Mesendoderm (in vitro differentiated cells): ENCODE data around the gene MRPL36.
"Not testable (repeated sequence)": the region's sequence is repeated elsewhere in the genome, so short reads cannot be mapped to it uniquely, and the experiment has no call there.

Source experiments
- DNase-seq: peaks from one replicate; pipeline ENCODE4 v3.0.0; 2013
- H2AK5ac ChIP-seq: 2 replicates; pipeline ENCODE4 v1.6.1; 2013; ENCODE audit warnings: low read length, inconsistent platforms
- H2BK120ac ChIP-seq: 2 replicates; pipeline ENCODE4 v1.6.1; 2013; ENCODE audit warnings: low read depth, mild to moderate bottlenecking, low read length, moderate library complexity, mixed read lengths
- H2BK15ac ChIP-seq: replicated peaks from 2 replicates; pipeline ENCODE4 v1.6.1; 2013; ENCODE audit warnings: low read depth, mild to moderate bottlenecking, moderate library complexity
- H2BK5ac ChIP-seq: 2 replicates; pipeline ENCODE4 v1.6.1; 2013; ENCODE audit warnings: low read length, inconsistent platforms
- H3K18ac ChIP-seq: 2 replicates; pipeline ENCODE4 v1.6.1; 2013; ENCODE audit warnings: mild to moderate bottlenecking, low read length, mixed read lengths
- H3K23ac ChIP-seq: one replicate; pipeline ENCODE4 v1.6.1; 2013; ENCODE audit warnings: low read length
- H3K27ac ChIP-seq: 2 replicates; pipeline ENCODE4 v1.5.1; 2013; ENCODE audit warnings: low read depth, mild to moderate bottlenecking, inconsistent platforms, low read length, moderate library complexity
- H3K27me3 ChIP-seq: 2 replicates; pipeline ENCODE4 v1.6.1; 2013; ENCODE audit warnings: low read length, control low read depth, mild to moderate bottlenecking, inconsistent platforms; ENCODE audit not compliant: insufficient read depth, poor library complexity
- H3K36me3 ChIP-seq: 2 replicates; pipeline ENCODE4 v1.6.1; 2013; ENCODE audit warnings: low read length, inconsistent platforms; ENCODE audit not compliant: control insufficient read depth, insufficient read depth
- H3K4ac ChIP-seq: one replicate; pipeline ENCODE4 v1.6.1; 2013; ENCODE audit warnings: low read depth, mild to moderate bottlenecking, low read length, moderate library complexity
- H3K4me1 ChIP-seq: 2 replicates; pipeline ENCODE4 v1.6.1; 2013; ENCODE audit warnings: low read depth, low read length, inconsistent platforms; ENCODE audit not compliant: control insufficient read depth
- H3K4me2 ChIP-seq: 2 replicates; pipeline ENCODE4 v1.6.1; 2013; ENCODE audit warnings: low read length
- H3K4me3 ChIP-seq: 2 replicates; pipeline ENCODE4 v1.5.1; 2013; ENCODE audit warnings: mild to moderate bottlenecking, low read length
- H3K56ac ChIP-seq: one replicate; pipeline ENCODE4 v1.6.1; 2013; ENCODE audit warnings: low read length
- H3K79me1 ChIP-seq: 2 replicates; pipeline ENCODE4 v1.6.1; 2013; ENCODE audit warnings: low read length, inconsistent platforms
- H3K79me2 ChIP-seq: 2 replicates; pipeline ENCODE4 v1.6.1; 2013; ENCODE audit warnings: mild to moderate bottlenecking, low read length; ENCODE audit not compliant: control insufficient read depth, insufficient read depth
- H3K9ac ChIP-seq: 2 replicates; pipeline ENCODE4 v1.6.1; 2013; ENCODE audit warnings: low read length, inconsistent platforms
- H4K5ac ChIP-seq: one replicate; pipeline ENCODE4 v1.6.1; 2013; ENCODE audit warnings: low read length
- H4K8ac ChIP-seq: one replicate; pipeline ENCODE4 v1.6.1; 2013; ENCODE audit warnings: low read depth, mild to moderate bottlenecking, control low read depth, low read length, moderate library complexity
- whole genome bisulfite sequencing: extraction: QIAGEN DNeasy Blood & Tissue Kit; methylation state at CpG from one replicate; pipeline ENCODE4 v1.1.7; 2013; ENCODE audit warnings: low lambda C conversion rate, missing lambda C conversion rate; ENCODE audit not compliant: insufficient coverage; ENCODE audit errors: extremely low coverage; 5-methylcytosine and 5-hydroxymethylcytosine counted together

The MRPL36 gene

DNA sequence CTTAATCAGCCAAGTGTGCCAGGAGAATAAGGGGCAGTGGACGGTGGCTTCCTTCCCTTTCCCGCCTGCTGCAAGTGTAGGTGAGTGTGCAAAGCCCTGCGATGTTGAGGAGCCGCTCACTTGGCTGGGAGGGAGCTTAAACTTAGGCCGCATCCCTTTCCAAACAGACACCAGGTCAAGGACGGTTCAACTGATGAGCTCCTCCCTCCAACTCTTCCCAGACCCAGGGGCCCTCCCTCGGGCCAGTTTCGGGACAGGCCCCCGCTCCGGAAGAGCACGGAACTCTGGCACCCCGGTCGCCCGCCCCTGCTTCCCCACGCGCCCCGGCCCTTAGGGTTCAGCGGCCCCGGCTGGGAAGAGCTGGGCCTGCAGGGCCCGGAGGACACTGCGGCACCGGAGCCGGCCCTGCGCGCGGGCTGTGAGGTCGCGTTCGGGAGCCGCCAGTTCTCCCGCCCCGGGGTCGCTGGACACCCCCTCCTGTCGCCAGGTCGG, 481 bp downstream of the MRPL36 start:
- Histone ChIP-seq H4K5ac (no peak overlapping the region), H3K27ac (no peak overlapping the region), H2BK5ac (no peak overlapping the region), H4K8ac (no peak overlapping the region), H3K27me3 (no peaks in the 10 kb centered on the region), H2BK120ac (no peak overlapping the region), H3K4me1 (peaks cover 3% of the 10 kb centered on the region), H3K4ac (peak overlapping the region; percentile 94), H3K56ac (peak overlapping the region; percentile 97), H3K4me3 (peak overlapping the region; percentile 74), H2BK15ac (no peak overlapping the region), H3K4me2 (peak overlapping the region; percentile 97), H3K36me3 (peaks cover 13% of the 10 kb centered on the region), H2AK5ac (no peak overlapping the region), H3K79me2 (peaks cover 26% of the 10 kb centered on the region), H3K79me1 (peaks cover 25% of the 10 kb centered on the region), H3K18ac (peak overlapping the region; percentile 10), H3K23ac (no peak overlapping the region), H3K9ac (peak overlapping the region; percentile 90)
- peak; percentile 36 for DNase-seq
- no CpG with 5 or more reads among the region's 35 CpGs for WGBS

DNA sequence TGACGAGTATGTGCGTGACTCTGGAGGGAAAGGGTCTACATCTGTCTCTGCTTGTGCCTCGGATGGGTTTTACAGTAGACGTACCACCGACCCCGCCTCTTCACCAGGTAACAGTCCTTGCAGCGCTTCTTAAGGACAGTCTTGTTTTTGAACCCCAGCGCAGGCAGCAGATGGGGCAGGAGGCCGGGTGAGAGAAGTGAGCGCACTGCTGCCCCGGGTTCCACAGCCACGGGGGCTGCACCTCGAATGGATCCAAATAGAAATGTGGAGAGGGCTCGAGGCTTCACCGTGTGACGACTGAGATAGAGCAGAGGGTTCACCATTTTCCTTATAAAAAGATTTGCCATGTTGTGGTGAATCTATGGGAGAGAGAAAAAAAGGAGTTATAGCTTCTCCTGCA, 1.0 kb downstream of the MRPL36 start:
- Histone ChIP-seq H3K9ac (peak overlapping the region; percentile 90), H3K4me2 (peak overlapping the region; percentile 97), H3K56ac (peak overlapping the region; percentile 97), H3K79me1 (peaks cover 19% of the 10 kb centered on the region), H3K79me2 (peaks cover 21% of the 10 kb centered on the region)
- H3K27ac ChIP-seq, H3K18ac ChIP-seq, DNase-seq, H3K23ac ChIP-seq, H3K27me3 ChIP-seq, H3K4ac ChIP-seq, H4K5ac ChIP-seq, H3K4me3 ChIP-seq, H3K36me3 ChIP-seq, H2AK5ac ChIP-seq, H2BK15ac ChIP-seq, H2BK5ac ChIP-seq, H2BK120ac ChIP-seq, H4K8ac ChIP-seq, H3K4me1 ChIP-seq: not testable (repeated sequence)
- no CpG with 5 or more reads among the region's 16 CpGs for WGBS

DNA sequence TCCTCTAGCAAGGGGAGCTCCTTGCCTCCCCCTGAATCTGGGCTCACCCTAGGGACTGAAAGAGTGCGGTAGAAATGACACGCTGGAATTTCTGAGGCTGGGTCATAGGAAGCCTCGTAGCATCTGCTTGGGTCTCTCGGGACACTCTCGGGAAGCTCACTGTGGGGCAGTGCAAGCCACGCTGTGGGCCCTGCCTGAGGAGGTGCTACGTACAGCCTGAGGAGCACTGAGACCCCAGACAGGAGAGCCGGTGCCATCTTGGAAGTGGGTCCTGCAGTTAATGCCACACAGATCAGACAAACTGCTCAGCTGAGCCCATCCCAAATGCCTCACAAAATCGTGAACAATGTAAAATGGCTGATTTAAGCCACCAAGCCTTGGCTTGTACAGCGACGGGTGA, 1.8 kb downstream of the MRPL36 start:
- Histone ChIP-seq H2BK120ac (no peak overlapping the region), H3K27me3 (no peaks in the 10 kb centered on the region), H3K4me2 (no peak overlapping the region), H3K18ac (no peak overlapping the region), H3K4ac (no peak overlapping the region), H3K23ac (no peak overlapping the region), H3K27ac (no peak overlapping the region), H3K36me3 (peaks cover 5% of the 10 kb centered on the region), H2BK5ac (no peak overlapping the region), H3K56ac (no peak overlapping the region), H3K9ac (no peak overlapping the region), H4K8ac (no peak overlapping the region), H4K5ac (no peak overlapping the region), H2AK5ac (no peak overlapping the region), H3K79me2 (peaks cover 15% of the 10 kb centered on the region), H3K4me1 (peaks cover 3% of the 10 kb centered on the region), H3K79me1 (peaks cover 14% of the 10 kb centered on the region), H3K4me3 (no peak overlapping the region), H2BK15ac (no peak overlapping the region)
- DNase-seq = no peak
- no CpG with 5 or more reads among the region's 11 CpGs for WGBS

DNA sequence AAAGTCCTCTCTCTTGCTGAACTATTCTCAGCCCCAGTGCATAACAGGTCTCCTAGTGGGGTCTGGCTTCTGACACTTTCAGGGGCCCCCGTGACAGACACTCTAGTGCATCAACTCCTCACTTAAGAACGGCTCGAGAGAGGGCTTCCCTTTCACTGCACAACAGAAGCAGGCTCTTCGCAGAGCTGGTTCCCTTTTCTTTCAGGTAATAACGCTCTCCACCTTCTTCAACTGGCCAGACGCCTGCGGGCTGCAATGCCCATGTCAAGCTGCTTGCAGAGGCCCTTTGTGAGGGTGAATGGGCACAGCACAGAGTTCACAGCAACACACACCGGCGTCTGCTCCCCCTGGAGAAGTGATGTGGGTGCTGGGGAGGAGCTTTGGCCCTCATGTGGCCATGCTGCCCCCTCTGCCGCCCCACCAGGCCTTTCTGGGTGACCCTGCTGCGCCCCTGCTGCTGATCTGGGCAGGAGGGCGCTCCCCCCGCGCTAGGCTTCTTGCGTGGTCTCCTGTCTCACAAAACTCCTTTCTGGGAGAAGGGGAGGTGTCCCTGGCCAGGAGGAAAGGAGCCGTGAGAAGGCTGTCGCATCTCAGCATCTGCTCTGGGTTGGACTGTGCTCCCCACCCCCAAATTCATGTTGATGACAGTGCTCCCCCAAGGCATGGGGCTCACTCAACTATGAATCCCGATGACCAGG, 2.4 kb downstream of the MRPL36 start:
- H3K36me3 ChIP-seq = peaks cover 4% of the 10 kb centered on the region
- H4K5ac ChIP-seq = no peak overlapping the region
- no peak overlapping the region for H2AK5ac ChIP-seq
- no peaks in the 10 kb centered on the region for H3K27me3 ChIP-seq
- no peak overlapping the region for H4K8ac ChIP-seq
- H3K56ac ChIP-seq = no peak overlapping the region
- peaks cover 3% of the 10 kb centered on the region for H3K4me1 ChIP-seq
- H2BK120ac ChIP-seq = no peak overlapping the region
- H3K4me3 ChIP-seq = no peak overlapping the region
- no peak overlapping the region for H3K23ac ChIP-seq
- WGBS = no CpG with 5 or more reads among the region's 18 CpGs
- no peak for DNase-seq
- H3K4me2 ChIP-seq = no peak overlapping the region
- no peak overlapping the region for H3K18ac ChIP-seq
- no peak overlapping the region for H2BK5ac ChIP-seq
- H3K4ac ChIP-seq = no peak overlapping the region
- no peak overlapping the region for H2BK15ac ChIP-seq
- H3K79me2 ChIP-seq = peaks cover 12% of the 10 kb centered on the region
- peaks cover 11% of the 10 kb centered on the region for H3K79me1 ChIP-seq
- H3K9ac ChIP-seq = no peak overlapping the region
- no peak overlapping the region for H3K27ac ChIP-seq

DNA sequence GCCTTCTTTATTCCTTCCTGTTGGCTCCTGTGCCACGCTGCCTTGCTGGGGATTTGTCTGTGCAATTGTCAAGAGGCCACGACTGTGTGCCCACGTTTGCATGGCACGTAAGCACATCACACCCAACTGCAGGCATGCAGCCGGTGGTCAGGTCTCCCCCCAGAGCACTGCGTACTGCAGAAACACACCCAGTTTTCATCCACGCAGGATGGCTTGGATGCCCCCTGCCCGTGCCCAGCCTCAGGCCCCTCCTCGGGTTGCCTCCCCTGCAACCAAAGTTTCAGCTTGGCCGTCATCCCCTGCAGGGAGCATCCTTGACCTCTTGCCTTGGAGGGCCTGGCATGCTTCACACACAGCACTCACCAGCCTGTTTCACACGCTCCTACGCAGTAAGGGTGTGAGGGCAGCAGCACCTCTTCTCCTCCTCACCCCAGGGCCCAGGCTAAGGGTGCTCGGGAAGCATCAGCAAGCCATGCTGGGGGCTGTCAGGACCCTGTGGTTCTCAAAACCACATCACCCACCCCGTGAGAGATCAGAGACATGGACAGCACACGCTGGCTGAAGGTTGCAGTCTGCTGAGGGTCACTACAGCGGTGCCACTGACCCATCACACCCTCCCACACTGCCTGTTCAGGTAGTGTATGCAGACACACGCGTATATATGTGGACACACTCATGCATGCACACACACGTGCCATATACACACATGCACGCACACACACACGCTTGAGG, 3.1 kb downstream of the MRPL36 start:
- no peak overlapping the region for H4K8ac ChIP-seq
- peaks cover 11% of the 10 kb centered on the region for H3K79me2 ChIP-seq
- H3K4me1 ChIP-seq = peaks cover 3% of the 10 kb centered on the region
- no peak overlapping the region for H2BK120ac ChIP-seq
- H3K27me3 ChIP-seq = no peaks in the 10 kb centered on the region
- no peak overlapping the region for H4K5ac ChIP-seq
- WGBS = no CpG with 5 or more reads among the region's 21 CpGs
- H3K36me3 ChIP-seq = peaks cover 4% of the 10 kb centered on the region
- no peak overlapping the region for H3K4me2 ChIP-seq
- no peak for DNase-seq
- no peak overlapping the region for H3K4ac ChIP-seq
- H2BK15ac ChIP-seq = no peak overlapping the region
- no peak overlapping the region for H2AK5ac ChIP-seq
- no peak overlapping the region for H3K27ac ChIP-seq
- H3K56ac ChIP-seq = no peak overlapping the region
- H3K4me3 ChIP-seq = no peak overlapping the region
- H3K18ac ChIP-seq = no peak overlapping the region
- H3K79me1 ChIP-seq = peaks cover 11% of the 10 kb centered on the region
- no peak overlapping the region for H2BK5ac ChIP-seq
- no peak overlapping the region for H3K9ac ChIP-seq
- no peak overlapping the region for H3K23ac ChIP-seq
